OCI-LY7 (cell line): Measurements from ENCODE around the gene FARP2. TPM values are rescaled to one million over a fixed set of nuclear protein-coding genes. Genes with fewer than 3 reads are reported as not detected.

Source experiments
- BruUV-seq: library from RNA; stranded (reverse); fragments of 400-500 nt; replicated peaks from 2 replicates; lab custom pipeline; 2021; lab: Mats Ljungman, UMichigan
- CTCF ChIA-PET: fragments of 300-600 bp; sonication (Branson Sonifier 250); formaldehyde crosslinking; loops from one replicate; lab custom pipeline; 2022; ENCODE audit warnings: antibody characterized with exemption; ENCODE audit not compliant: unreplicated experiment; lab: Charles Lee
- POLR2A ChIA-PET: fragments of 300-600 bp; sonication (Branson Sonifier 250); formaldehyde crosslinking; loops from one replicate; lab custom pipeline; 2022; ENCODE audit warnings: antibody characterized with exemption; lab: Charles Lee
- DNase-seq: peaks from one replicate; pipeline ENCODE4 v3.0.0-alpha.2; 2015; ENCODE audit warnings: low spot score
- H2AFZ ChIP-seq: fragments of 200-600 bp; sonication (generic), shearing (Covaris generic); 2 replicates; pipeline ENCODE4 v1.6.1; 2014; ENCODE audit warnings: mild to moderate bottlenecking, antibody characterized with exemption, low read length, moderate library complexity
- H3K27ac ChIP-seq: fragments of 200-600 bp; sonication (generic); 2 replicates; pipeline ENCODE4 v1.5.1; 2014; ENCODE audit warnings: mixed run types, low read depth, mild to moderate bottlenecking, moderate library complexity, low read length, inconsistent platforms; ENCODE audit not compliant: poor library complexity, severe bottlenecking
- H3K36me3 ChIP-seq: fragments of 200-600 bp; sonication (generic); 2 replicates; pipeline ENCODE4 v1.6.1; 2014; ENCODE audit warnings: mild to moderate bottlenecking, antibody characterized with exemption, low read length, moderate library complexity, mixed read lengths; ENCODE audit not compliant: insufficient read depth
- H3K4me1 ChIP-seq: fragments of 200-600 bp; sonication (generic); 2 replicates; pipeline ENCODE4 v1.5.1; 2014; ENCODE audit warnings: mild to moderate bottlenecking, low read length; ENCODE audit not compliant: insufficient read depth, poor library complexity, severe bottlenecking
- H3K4me2 ChIP-seq: fragments of 200-600 bp; sonication (generic); 2 replicates; pipeline ENCODE4 v1.6.1; 2014; ENCODE audit warnings: mild to moderate bottlenecking, low read length
- H3K4me3 ChIP-seq: fragments of 200-600 bp; sonication (generic); 2 replicates; pipeline ENCODE4 v1.5.1; 2014; ENCODE audit warnings: mild to moderate bottlenecking, low read depth, low read length; ENCODE audit not compliant: poor library complexity, severe bottlenecking
- H3K79me2 ChIP-seq: fragments of 200-600 bp; sonication (generic); 2 replicates; pipeline ENCODE4 v1.6.1; 2016; ENCODE audit warnings: low read depth, mild to moderate bottlenecking, low read length, moderate library complexity, mixed read lengths; ENCODE audit not compliant: insufficient read depth
- H3K9me2 ChIP-seq: fragments of 200-600 bp; sonication (generic); 2 replicates; pipeline ENCODE4 v1.6.1; 2016; ENCODE audit warnings: mild to moderate bottlenecking, low read length, mixed read lengths; ENCODE audit not compliant: insufficient read depth
- H3K9me3 ChIP-seq: fragments of 200-600 bp; sonication (generic); 2 replicates; pipeline ENCODE4 v1.6.1; 2014; ENCODE audit warnings: mild to moderate bottlenecking, mixed run types, low read length, mixed read lengths
- H4K20me1 ChIP-seq: fragments of 200-600 bp; sonication (generic); 2 replicates; pipeline ENCODE4 v1.6.1; 2014; ENCODE audit warnings: mild to moderate bottlenecking, antibody characterized with exemption, low read length, moderate library complexity, mixed read lengths; ENCODE audit not compliant: insufficient read depth
- CTCF ChIP-seq: fragments of 200-600 bp; sonication (generic); conservative IDR thresholded peaks from 2 replicates; pipeline ENCODE4 v1.5.1; 2014; ENCODE audit warnings: mild to moderate bottlenecking, antibody characterized with exemption, low read length, moderate library complexity, mixed read lengths
- EZH2phosphoT487 ChIP-seq: fragments of 200-600 bp; sonication (generic); IDR thresholded peaks from 2 replicates; pipeline ENCODE4 v1.6.1; 2018; ENCODE audit warnings: low read depth, borderline replicate concordance, mild to moderate bottlenecking, mixed run types, antibody characterized with exemption, low read length, moderate library complexity, mixed read lengths
- intact Hi-C: fragments of 100-400 bp; cut with micrococcal nuclease; formaldehyde crosslinking; loops from one replicate; pipeline ENCODE4 v1.10.0; 2022; ENCODE audit not compliant: unreplicated experiment
- total RNA-seq, 2 experiments: library from RNA; depleted of rRNA in 1 of 2; stranded (reverse); fragments of >200 nt in 1 of 2; shearing (Covaris generic) in 1 of 2; gene quantifications; 2 replicates each; pipeline ENCODE4 v1.2.3, GENCODE V29; 2014 to 2022

Gene FARP2
- total RNA-seq, 2 experiments from 2014 or later = 33.6 to 52.7 TPM

DNA sequence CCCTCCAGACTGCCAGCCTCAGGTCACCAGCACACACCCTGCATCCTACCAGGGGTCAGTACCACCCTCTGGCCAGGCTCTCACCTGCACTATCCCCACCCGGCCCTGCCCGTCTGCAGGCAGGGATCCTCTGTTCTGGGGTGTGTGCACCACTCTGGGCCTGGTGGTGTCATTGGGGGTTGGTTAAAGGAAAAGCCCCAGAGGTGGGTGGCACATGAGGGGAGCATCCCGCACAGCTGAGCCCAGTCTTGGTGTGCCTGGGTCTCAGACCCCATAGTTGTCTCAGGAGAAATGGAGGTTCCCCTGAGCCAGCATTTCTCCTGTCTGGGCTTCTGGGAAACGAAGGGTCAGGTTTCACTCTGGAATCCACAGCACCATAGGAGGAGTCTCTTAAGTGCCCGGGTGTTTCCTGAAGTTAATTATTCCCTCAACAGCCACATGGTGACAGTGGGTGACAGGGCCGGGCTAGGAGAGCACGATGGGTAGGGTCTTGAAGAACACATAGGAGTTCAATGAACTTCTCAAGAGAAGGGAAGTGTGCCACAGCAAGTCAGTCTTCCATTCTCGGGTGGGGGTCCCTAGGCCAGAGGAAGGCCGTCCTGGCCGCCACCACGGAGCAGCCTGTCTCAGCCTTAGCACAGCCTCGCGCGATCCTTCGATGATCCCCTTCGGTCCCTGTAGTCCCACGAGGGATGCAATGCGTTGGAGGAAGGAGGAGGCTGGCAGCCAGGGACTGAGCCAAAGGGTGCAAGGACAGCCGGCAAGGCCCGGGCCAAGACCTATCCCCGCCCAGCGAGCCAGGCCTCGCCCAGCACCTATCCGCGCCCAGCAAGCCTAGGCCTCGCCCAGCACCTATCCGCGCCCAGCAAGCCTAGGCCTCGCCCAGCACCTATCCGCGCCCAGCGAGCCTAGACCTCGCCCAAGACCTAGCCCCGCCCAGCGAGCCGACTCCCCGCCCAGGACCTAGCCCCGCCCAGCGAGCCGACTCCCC lies 1.1 kb upstream of the FARP2 start:
- no TSS peak for BruUV-seq
- Histone ChIP-seq H3K4me3 (peak overlapping the region; percentile 21), H3K4me2 (no peak overlapping the region)

GRCh38 chr2:241356871-241357260 lies 781 bp downstream of the FARP2 start:
- CTCF ChIA-PET = no interaction called here
- H4K20me1 ChIP-seq = peaks cover 12% of the 10 kb centered on the region; the same call in 1 of the 2 replicates
- peaks cover 33% of the 10 kb centered on the region for H3K4me1 ChIP-seq
- H3K27ac ChIP-seq = peak overlapping the region; percentile 30
- POLR2A ChIA-PET = no interaction called here
- H3K9me3 ChIP-seq = no peaks in the 10 kb centered on the region
- intact Hi-C loops = loop anchor here (1.0 to 10.0 kb wide), 6 partner anchors 36 to 524 kb away; partner anchors contain the start of genes ATG4B, DTYMK, HDLBP and SEPTIN2
- no TSS peak for BruUV-seq
- H3K79me2 ChIP-seq = peaks cover 35% of the 10 kb centered on the region; the same call in 1 of the 2 replicates
- DNase-seq = peak; percentile 45
- no peak for TF ChIP-seq CTCF
- TF ChIP-seq EZH2phosphoT487 = no peak
- peaks cover 33% of the 10 kb centered on the region for H3K36me3 ChIP-seq
- H3K4me3 ChIP-seq = peak overlapping the region; percentile 98
- no peak overlapping the region; the same call in 1 of the 2 replicates for H2AFZ ChIP-seq
- peak overlapping the region; percentile 96 for H3K4me2 ChIP-seq
- no peaks in the 10 kb centered on the region for H3K9me2 ChIP-seq

More for the DNA sequence above, 1.1 kb upstream of the FARP2 start:
- TF ChIP-seq EZH2phosphoT487 (no peak), CTCF (no peak)
- no peaks in the 10 kb centered on the region for H3K9me2 ChIP-seq
- POLR2A ChIA-PET = no interaction called here
- no peak overlapping the region for H2AFZ ChIP-seq
- H3K27ac ChIP-seq = no peak overlapping the region
- CTCF ChIA-PET = no interaction called here
- peaks cover 33% of the 10 kb centered on the region for H3K4me1 ChIP-seq
- H3K79me2 ChIP-seq = peaks cover 31% of the 10 kb centered on the region; the same call in 1 of the 2 replicates
- H4K20me1 ChIP-seq = peaks cover 13% of the 10 kb centered on the region; the same call in 1 of the 2 replicates
- H3K9me3 ChIP-seq = no peaks in the 10 kb centered on the region
- DNase-seq = peak; percentile 75
- intact Hi-C loops = loop anchor here (10.0 kb wide), 2 partner anchors 280 to 330 kb away; partner anchors contain the start of genes ATG4B, DTYMK and THAP4
- peaks cover 51% of the 10 kb centered on the region for H3K36me3 ChIP-seq
